Upper lobe of left lung (tissue), 6 donors: Measurements from ENCODE around the gene SHANK3. TPM values are rescaled to one million over a fixed set of nuclear protein-coding genes. Genes with fewer than 3 reads are reported as not detected.
A peak's percentile ranks its signal among the peaks of the same experiment; 100 is the strongest.

Source experiments
- ATAC-seq, 2 donors: fragments of 200-7000 bp; cut with Tn5 transposase; one replicate each; pipeline ENCODE4 v1.9.1; 2022; ENCODE audit warnings: mild to moderate bottlenecking in 2 of 2, moderate library complexity in 2 of 2; ENCODE audit not compliant: low FRiP score in 2 of 2
- DNase-seq, 2 donors: peaks; one replicate each; pipeline ENCODE4 v3.0.0-alpha.2; 2019 to 2020
- H3K27ac ChIP-seq, 4 donors: fragments of 200-600 bp; sonication (generic); one replicate each; pipeline ENCODE4 v1.5.1; 2016 to 2019
- H3K27me3 ChIP-seq, 4 donors: fragments of 200-600 bp; sonication (generic); one replicate each; pipeline ENCODE4 v1.5.1; 2017 to 2019
- H3K36me3 ChIP-seq, 4 donors: fragments of 200-600 bp; sonication (generic); one replicate each; pipeline ENCODE4 v1.5.1; 2016 to 2019
- H3K4me1 ChIP-seq, 4 donors: fragments of 200-600 bp; sonication (generic); one replicate each; pipeline ENCODE4 v1.5.1; 2018 to 2019
- H3K4me3 ChIP-seq, 4 donors: fragments of 200-600 bp; sonication (generic); one replicate each; pipeline ENCODE4 v1.5.1; 2017 to 2019; ENCODE audit warnings: mild to moderate bottlenecking in 2 of 4, moderate library complexity in 1 of 4
- H3K9me3 ChIP-seq, 4 donors: fragments of 200-600 bp; sonication (generic); one replicate each; pipeline ENCODE4 v1.5.1; 2018 to 2019
- EP300 ChIP-seq, 4 donors: sonication (generic); formaldehyde crosslinking; IDR thresholded peaks; one replicate each; pipeline ENCODE4 v1.5.1; 2017; ENCODE audit warnings: antibody characterized with exemption in 4 of 4, control low read depth in 2 of 4
- POLR2A ChIP-seq, 4 donors: fragments of 450-650 bp; IDR thresholded peaks; one replicate each; pipeline ENCODE4 v1.5.1; 2016 to 2017; ENCODE audit warnings: antibody characterized with exemption in 4 of 4, mild to moderate bottlenecking in 2 of 4
- POLR2AphosphoS5 ChIP-seq, 2 donors: sonication (generic); formaldehyde crosslinking; IDR thresholded peaks; one replicate each; pipeline ENCODE4 v1.5.1; 2017; ENCODE audit warnings: antibody characterized with exemption in 2 of 2
- WGBS, 2 donors: methylation state at CpG; one replicate each; pipeline ENCODE4 v1.1.5; 2017 to 2018; 5-methylcytosine and 5-hydroxymethylcytosine counted together
- total RNA-seq, 6 donors: library from RNA; depleted of rRNA in 4 of 6; stranded (reverse); fragments of >200 nt in 4 of 6; gene quantifications; one replicate each; pipeline versions ENCODE4 v1.1.0 to v1.2.1, GENCODE V29; 2016 to 2021
- TF ChIP-seq, protein P1 (sequence below), 6 experiments: fragments of 450-650 bp in 4 of 6; fragments of 200-600 bp in 2 of 6; sonication (generic) in 2 of 6; IDR thresholded peaks; one replicate each; pipeline ENCODE4 v1.5.1; 2016 to 2019; ENCODE audit warnings: antibody characterized with exemption in 6 of 6
- donor health status: DM: no; HTN: no; CAD: no; lungs with moderate emphysema.
- donor health status: DM: no; HTN: yes; CAD: no; lungs with severe emphysema.

The SHANK3 gene
- total RNA-seq, 6 donors from 2014 or later: 16.6 to 105 (median 51.1) TPM

DNA sequence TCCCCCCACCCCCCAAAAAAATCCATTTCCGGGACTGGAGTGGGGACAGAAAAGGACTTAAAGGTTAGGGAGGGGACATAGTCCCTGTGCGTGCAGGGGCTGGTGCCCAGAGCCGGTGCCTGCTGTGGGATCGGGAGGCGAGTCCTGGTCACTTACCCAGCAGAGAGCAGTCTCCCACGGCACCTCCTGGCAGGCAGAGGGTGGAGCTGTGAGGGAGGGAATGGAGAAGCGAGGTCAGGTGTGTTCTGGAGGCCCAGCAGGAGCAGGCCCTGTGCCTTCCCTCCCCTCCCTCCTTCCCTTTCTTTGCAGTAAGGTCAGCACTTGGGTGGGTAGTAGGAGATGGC is 28.4 kb downstream of the SHANK3 start:
- peaks cover 0 to 89% (median 24%) of the 10 kb centered on the region in 4 donors for H3K36me3 ChIP-seq
- WGBS, 2 donors: 54 to 81% methylated on average over 7 of the region's 7 CpGs
- H3K27ac ChIP-seq: peak overlapping the region in 2 of 4 donors; percentile 0 to 24
- TF ChIP-seq POLR2A (IDR thresholded peaks at IDR 0.05) (no peak), POLR2AphosphoS5 (IDR thresholded peaks at IDR 0.05) (no peak), EP300 (IDR thresholded peaks at IDR 0.05) (no peak)
- TF ChIP-seq, protein P1, sequence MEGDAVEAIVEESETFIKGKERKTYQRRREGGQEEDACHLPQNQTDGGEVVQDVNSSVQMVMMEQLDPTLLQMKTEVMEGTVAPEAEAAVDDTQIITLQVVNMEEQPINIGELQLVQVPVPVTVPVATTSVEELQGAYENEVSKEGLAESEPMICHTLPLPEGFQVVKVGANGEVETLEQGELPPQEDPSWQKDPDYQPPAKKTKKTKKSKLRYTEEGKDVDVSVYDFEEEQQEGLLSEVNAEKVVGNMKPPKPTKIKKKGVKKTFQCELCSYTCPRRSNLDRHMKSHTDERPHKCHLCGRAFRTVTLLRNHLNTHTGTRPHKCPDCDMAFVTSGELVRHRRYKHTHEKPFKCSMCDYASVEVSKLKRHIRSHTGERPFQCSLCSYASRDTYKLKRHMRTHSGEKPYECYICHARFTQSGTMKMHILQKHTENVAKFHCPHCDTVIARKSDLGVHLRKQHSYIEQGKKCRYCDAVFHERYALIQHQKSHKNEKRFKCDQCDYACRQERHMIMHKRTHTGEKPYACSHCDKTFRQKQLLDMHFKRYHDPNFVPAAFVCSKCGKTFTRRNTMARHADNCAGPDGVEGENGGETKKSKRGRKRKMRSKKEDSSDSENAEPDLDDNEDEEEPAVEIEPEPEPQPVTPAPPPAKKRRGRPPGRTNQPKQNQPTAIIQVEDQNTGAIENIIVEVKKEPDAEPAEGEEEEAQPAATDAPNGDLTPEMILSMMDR (IDR thresholded peaks at IDR 0.05): no peak
- DNase-seq (no peak), ATAC-seq (no peak)
- no peaks in the 10 kb centered on the region for H3K27me3 ChIP-seq
- H3K9me3 ChIP-seq: no peaks in the 10 kb centered on the region
- peaks cover 34 to 43% (median 38%) of the 10 kb centered on the region in 4 donors for H3K4me1 ChIP-seq
- no peak overlapping the region for H3K4me3 ChIP-seq

DNA sequence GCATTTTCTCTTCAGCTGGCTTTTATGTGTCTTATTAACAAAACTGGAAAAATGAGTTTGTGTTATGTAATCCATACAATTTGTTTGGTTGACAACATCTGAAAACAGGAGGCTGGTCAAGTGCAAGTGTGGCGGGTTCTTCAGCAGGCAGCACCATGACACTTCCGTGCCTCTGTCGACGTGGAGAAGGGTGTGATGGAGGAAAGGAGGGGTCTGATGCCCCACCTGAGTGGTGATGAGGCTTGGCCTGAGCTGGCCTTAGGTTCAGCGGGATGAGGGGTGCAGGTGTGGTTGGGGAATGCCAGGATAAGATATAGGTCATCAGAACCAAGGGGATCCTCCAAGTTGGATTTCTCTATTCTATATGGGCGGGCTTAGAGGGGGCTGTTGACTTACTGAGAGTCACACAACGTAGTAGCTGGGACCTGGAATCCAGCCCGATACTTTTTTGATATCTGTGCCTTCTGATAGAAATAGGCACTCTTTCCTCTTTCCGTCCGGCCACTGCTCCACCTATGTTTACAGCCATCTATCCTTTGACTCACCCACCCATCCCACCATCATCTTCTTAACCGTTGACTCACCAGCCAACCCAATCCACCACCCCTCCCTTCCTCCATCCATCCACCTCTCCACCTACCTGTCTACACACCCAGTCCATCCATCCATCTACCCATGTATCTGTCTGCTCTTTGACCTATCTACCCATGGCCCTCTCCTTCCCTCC is 29.0 kb downstream of the SHANK3 start:
- Histone ChIP-seq H3K36me3 (peaks cover 0 to 86% (median 25%) of the 10 kb centered on the region in 4 donors), H3K4me1 (peaks cover 33 to 41% (median 36%) of the 10 kb centered on the region in 4 donors), H3K4me3 (no peak overlapping the region), H3K9me3 (no peaks in the 10 kb centered on the region), H3K27ac (no peak overlapping the region), H3K27me3 (no peaks in the 10 kb centered on the region)
- TF ChIP-seq POLR2A (IDR thresholded peaks at IDR 0.05) (no peak), POLR2AphosphoS5 (IDR thresholded peaks at IDR 0.05) (no peak), EP300 (IDR thresholded peaks at IDR 0.05) (no peak)
- TF ChIP-seq, protein P1 (IDR thresholded peaks at IDR 0.05): no peak
- WGBS, 2 donors: 71 to 78% methylated on average over 11 of the region's 11 CpGs
- DNase-seq: no peak
- no peak for ATAC-seq

DNA sequence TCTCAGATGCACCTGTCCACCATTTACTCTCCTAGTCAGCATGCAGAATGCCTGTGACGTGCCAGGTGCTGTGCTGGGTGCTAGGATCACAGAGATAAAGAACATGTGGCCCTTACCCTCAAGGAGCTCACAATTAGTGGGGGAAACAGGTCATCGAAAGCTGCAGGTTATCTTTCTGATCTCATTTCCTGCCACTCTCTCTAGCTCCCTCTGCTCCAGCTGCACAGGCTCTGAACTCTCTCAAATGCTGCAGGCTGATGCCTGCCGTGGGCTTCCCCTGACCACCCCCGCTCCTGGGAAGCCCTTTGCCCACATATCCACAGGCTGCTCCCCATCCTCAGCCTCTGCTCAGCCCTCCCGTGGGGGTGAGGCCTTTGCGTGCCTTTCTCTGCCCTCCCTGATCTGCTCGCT is 29.6 kb downstream of the SHANK3 start:
- TF ChIP-seq, protein P1 (IDR thresholded peaks at IDR 0.05): no peak
- TF ChIP-seq POLR2A (IDR thresholded peaks at IDR 0.05) (no peak), EP300 (IDR thresholded peaks at IDR 0.05) (no peak), POLR2AphosphoS5 (IDR thresholded peaks at IDR 0.05) (no peak)
- DNase-seq: no peak
- no peak for ATAC-seq
- Histone ChIP-seq H3K9me3 (no peaks in the 10 kb centered on the region), H3K27me3 (no peaks in the 10 kb centered on the region), H3K4me3 (no peak overlapping the region), H3K36me3 (peaks cover 0 to 80% (median 25%) of the 10 kb centered on the region in 4 donors), H3K4me1 (peaks cover 27 to 35% (median 31%) of the 10 kb centered on the region in 4 donors), H3K27ac (no peak overlapping the region)
- 62 to 64% methylated on average over 7 of the region's 7 CpGs for WGBS, 2 donors

DNA sequence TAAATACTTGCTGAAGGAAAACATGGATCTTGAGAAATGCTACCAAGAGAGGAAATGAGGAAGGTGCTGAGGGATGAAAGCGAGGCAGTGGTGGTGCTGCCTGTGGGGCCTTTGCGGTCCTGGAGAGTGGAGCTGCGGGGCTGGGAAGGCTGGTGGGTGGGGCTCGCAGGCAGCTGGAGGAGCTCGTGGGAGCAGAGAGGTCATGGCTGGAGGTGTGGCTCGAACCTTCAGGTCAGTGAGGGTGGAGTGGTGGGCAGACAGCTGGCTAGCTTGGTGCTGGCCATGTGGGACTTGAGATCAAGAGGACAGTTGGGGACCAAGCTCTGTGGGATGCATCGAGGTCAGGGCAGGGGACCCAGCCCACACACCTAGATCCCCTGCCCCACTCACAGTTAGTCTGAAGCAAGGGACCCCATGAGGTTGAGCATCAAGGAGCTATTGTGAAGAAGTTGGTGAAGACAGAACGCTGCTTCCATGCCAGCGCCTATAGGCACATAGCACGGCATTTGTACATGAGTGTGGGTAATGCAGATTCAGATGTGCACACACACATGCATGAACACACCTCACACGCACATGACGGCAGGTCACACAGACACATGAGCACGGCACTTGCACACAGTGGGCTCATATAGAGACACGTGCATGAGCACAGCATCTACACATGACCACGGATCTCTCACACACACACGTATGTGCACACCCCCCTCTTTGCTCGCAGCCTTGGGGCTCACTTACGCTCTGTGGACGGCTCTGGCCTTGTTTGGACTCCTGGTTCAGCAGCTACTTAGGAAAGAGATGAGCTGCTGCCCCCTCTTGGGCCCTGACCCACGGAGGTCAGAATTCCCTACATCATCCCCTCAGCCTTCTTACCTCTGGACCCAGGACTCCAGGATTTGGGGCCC is 30.4 kb downstream of the SHANK3 start:
- peaks cover 24 to 30% (median 27%) of the 10 kb centered on the region in 4 donors for H3K4me1 ChIP-seq
- DNase-seq: no peak
- H3K36me3 ChIP-seq: peaks cover 0 to 76% (median 24%) of the 10 kb centered on the region in 4 donors
- 82 to 86% methylated on average over 19 to 20 of the region's 20 CpGs for WGBS, 2 donors
- H3K9me3 ChIP-seq: no peaks in the 10 kb centered on the region
- H3K4me3 ChIP-seq: no peak overlapping the region
- ATAC-seq: no peak
- no peak overlapping the region for H3K27ac ChIP-seq
- TF ChIP-seq POLR2A (IDR thresholded peaks at IDR 0.05) (no peak), POLR2AphosphoS5 (IDR thresholded peaks at IDR 0.05) (no peak), EP300 (IDR thresholded peaks at IDR 0.05) (no peak)
- TF ChIP-seq, protein P1 (IDR thresholded peaks at IDR 0.05): no peak
- no peaks in the 10 kb centered on the region for H3K27me3 ChIP-seq
